DND-41 (cell line): ENCODE results near the gene GPI.

ENCODE experiments used
- CTCF ChIP-seq: IDR thresholded peaks from 2 replicates; pipeline ENCODE4 v1.5.1; 2012; ENCODE audit warnings: borderline replicate concordance, low read length, moderate library complexity, mild to moderate bottlenecking; ENCODE audit not compliant: poor library complexity, severe bottlenecking; ENCODE audit errors: extremely low read depth
- EZH2 ChIP-seq: IDR thresholded peaks from 3 replicates; pipeline ENCODE4 v1.6.1; 2012; ENCODE audit warnings: borderline replicate concordance, low read depth, mild to moderate bottlenecking, moderate library complexity, low read length, inconsistent platforms; ENCODE audit not compliant: severe bottlenecking

GRCh38 chr19:34387446-34387810 lies 22.4 kb downstream of the GPI start:
- TF ChIP-seq CTCF (no peak), EZH2 (no peak)
